Natural killer cell (primary cell): ENCODE data around the gene FARP1. TPM values are rescaled to one million over a fixed set of nuclear protein-coding genes. Genes with fewer than 3 reads are reported as not detected.

Source experiments
- ATAC-seq, 3 donors: fragments of 150-1000 bp in 2 of 3; fragments of 200-7000 bp in 1 of 3; cut with Tn5 transposase; 1 replicate in 1 of 3; 2 replicates in 2 of 3; pipeline ENCODE4 v1.10.0; 2021; ENCODE audit warnings: mild to moderate bottlenecking in 2 of 3, moderate library complexity in 2 of 3
- DNase-seq, 2 donors: peaks; one replicate each; pipeline versions ENCODE4 v3.0.0 to v3.0.0-alpha.2; 2013 to 2021; ENCODE audit warnings: mixed read lengths in 1 of 2
- H3K27ac ChIP-seq: one replicate; pipeline ENCODE4 v1.5.1; 2013; ENCODE audit warnings: mild to moderate bottlenecking, low read length
- H3K27me3 ChIP-seq: one replicate; pipeline ENCODE4 v1.6.1; 2013; ENCODE audit warnings: low read length; ENCODE audit not compliant: control insufficient read depth, insufficient read depth
- H3K36me3 ChIP-seq: one replicate; pipeline ENCODE4 v1.6.1; 2013; ENCODE audit warnings: low read length; ENCODE audit not compliant: control insufficient read depth, insufficient read depth
- H3K4me1 ChIP-seq: one replicate; pipeline ENCODE4 v1.6.1; 2013; ENCODE audit warnings: low read length; ENCODE audit not compliant: control insufficient read depth, insufficient read depth
- H3K4me3 ChIP-seq: one replicate; pipeline ENCODE4 v1.5.1; 2013; ENCODE audit warnings: low read length
- H3K9me3 ChIP-seq: one replicate; pipeline ENCODE4 v1.6.1; 2013; ENCODE audit warnings: low read length; ENCODE audit not compliant: control insufficient read depth, insufficient read depth
- H3K27ac Mint-ChIP-seq, 2 donors: one replicate each; pipeline ENCODE4 v1.8.0; 2022; ENCODE audit warnings: mild to moderate bottlenecking in 2 of 2, mixed read lengths in 2 of 2, moderate library complexity in 1 of 2
- H3K27me3 Mint-ChIP-seq, 2 donors: one replicate each; pipeline ENCODE4 v1.8.0; 2022; ENCODE audit warnings: low read depth in 2 of 2, mixed read lengths in 2 of 2
- H3K36me3 Mint-ChIP-seq: one replicate; pipeline ENCODE4 v1.8.0; 2022; ENCODE audit warnings: mixed read lengths
- H3K4me1 Mint-ChIP-seq, 2 donors: one replicate each; pipeline ENCODE4 v1.8.0; 2022; ENCODE audit warnings: mixed read lengths in 2 of 2
- H3K4me3 Mint-ChIP-seq: one replicate; pipeline ENCODE4 v1.8.0; 2022; ENCODE audit warnings: mild to moderate bottlenecking, moderate library complexity, mixed read lengths
- H3K9me3 Mint-ChIP-seq, 2 donors: one replicate each; pipeline ENCODE4 v1.8.0; 2022; ENCODE audit warnings: mixed read lengths in 2 of 2
- CTCF ChIP-seq: fragments of 200-600 bp; IDR thresholded peaks from one replicate; pipeline ENCODE4 v1.8.0; 2022; ENCODE audit warnings: antibody characterized with exemption
- WGBS: methylation state at CpG from one replicate; pipeline ENCODE4 v1.1.7; 2013; ENCODE audit warnings: missing lambda C conversion rate; ENCODE audit not compliant: insufficient coverage; 5-methylcytosine and 5-hydroxymethylcytosine counted together
- intact Hi-C: fragments of 100-400 bp; cut with micrococcal nuclease; formaldehyde crosslinking; loops from one replicate; pipeline ENCODE4 v1.14.2; 2022
- total RNA-seq, 4 donors: library from RNA; stranded (reverse); fragments of 120-200 nt in 1 of 4; gene quantifications; one replicate each; pipeline versions ENCODE4 v1.2.3 to v1.2.4, GENCODE V29; 2013 to 2022

Gene FARP1
- total RNA-seq, 3 donors from 2014 or later (not counting 1 experiment from before 2014, with no cell fraction given), result 0.71 to 1.2 (median 1.1) TPM

DNA sequence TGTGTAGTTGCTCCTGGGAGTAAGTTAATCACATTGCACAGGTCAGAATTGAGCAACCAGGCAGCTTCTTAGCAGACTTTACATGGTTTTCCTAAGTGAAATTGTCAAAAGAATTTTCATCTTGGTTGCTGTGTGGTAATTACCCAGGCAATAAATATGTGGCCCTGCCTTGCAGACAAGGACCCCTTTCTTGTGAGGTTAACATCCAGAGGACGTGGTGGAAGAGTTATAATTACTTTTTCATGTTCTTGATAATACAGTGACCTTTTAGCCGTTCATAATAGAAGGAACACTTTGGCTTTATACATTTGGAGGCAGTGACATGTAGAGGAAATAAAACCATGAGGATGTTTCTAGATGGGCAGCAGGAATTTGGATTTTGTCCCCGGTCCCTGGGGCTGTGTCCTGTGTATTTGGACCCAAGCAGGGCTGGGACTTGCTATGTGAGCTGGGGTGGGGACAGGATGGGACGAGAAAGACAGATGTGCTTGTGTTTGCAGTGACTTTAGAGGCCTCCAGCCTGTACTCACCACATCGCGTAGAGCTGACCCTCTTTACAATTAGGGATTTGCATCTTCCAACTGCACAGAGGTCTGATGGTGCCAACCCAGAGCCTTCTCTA is 277.8 kb downstream of the FARP1 start:
- H3K4me3 ChIP-seq, result no peak overlapping the region
- WGBS, result 82% methylated on average over 6 of the region's 6 CpGs

DNA sequence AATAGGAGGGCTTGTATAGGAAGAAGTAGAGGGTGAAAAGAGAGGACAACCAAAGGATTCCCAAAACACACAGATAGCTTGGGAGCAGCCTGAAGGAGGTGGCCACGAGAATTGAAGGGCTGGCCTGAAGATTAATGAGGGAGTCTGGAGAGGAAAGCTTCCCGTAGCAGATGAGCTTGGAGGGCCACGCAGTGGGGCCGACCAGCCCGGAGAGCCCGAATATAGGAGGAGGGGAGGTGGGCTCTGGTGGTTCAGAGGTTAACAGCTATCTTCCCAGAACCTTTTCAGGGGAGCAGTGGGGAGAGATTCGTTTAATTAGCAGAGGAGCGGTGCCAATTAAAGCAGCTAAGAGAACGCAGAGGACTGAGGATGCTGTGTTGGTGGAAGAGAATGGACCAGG is 279.2 kb downstream of the FARP1 start:
- Histone ChIP-seq H3K27ac (no peak overlapping the region), H3K9me3 (no peaks in the 10 kb centered on the region), H3K36me3 (no peaks in the 10 kb centered on the region), H3K27me3 (no peaks in the 10 kb centered on the region), H3K4me3 (no peak overlapping the region), H3K4me1 (no peaks in the 10 kb centered on the region)
- 90% methylated on average over 9 of the region's 9 CpGs for WGBS
- Mint-ChIP-seq H3K27ac (no peak overlapping the region), H3K9me3 (no peaks in the 10 kb centered on the region), H3K27me3 (peaks cover 6 to 11% of the 10 kb centered on the region in 2 donors), H3K36me3 (no peaks in the 10 kb centered on the region), H3K4me1 (peaks cover 0 to 5% of the 10 kb centered on the region in 2 donors), H3K4me3 (no peak overlapping the region)
- intact Hi-C loops, result no loop called here
- no peak for TF ChIP-seq CTCF
- no peak for DNase-seq
- no peak for ATAC-seq

More for the DNA sequence above, 277.8 kb downstream of the FARP1 start:
- H3K4me3 Mint-ChIP-seq, result no peak overlapping the region
- Histone ChIP-seq H3K9me3 (no peaks in the 10 kb centered on the region), H3K4me1 (no peaks in the 10 kb centered on the region), H3K36me3 (no peaks in the 10 kb centered on the region), H3K27me3 (no peaks in the 10 kb centered on the region), H3K27ac (no peak overlapping the region)
- H3K27me3 Mint-ChIP-seq, result peaks cover 3 to 9% of the 10 kb centered on the region in 2 donors
- no peaks in the 10 kb centered on the region for H3K36me3 Mint-ChIP-seq
- no peak for TF ChIP-seq CTCF
- intact Hi-C loops, result no loop called here
- H3K4me1 Mint-ChIP-seq, result peaks cover 0 to 5% of the 10 kb centered on the region in 2 donors
- ATAC-seq (no peak), DNase-seq (no peak)
- no peak overlapping the region for H3K27ac Mint-ChIP-seq
- H3K9me3 Mint-ChIP-seq, result no peaks in the 10 kb centered on the region

DNA sequence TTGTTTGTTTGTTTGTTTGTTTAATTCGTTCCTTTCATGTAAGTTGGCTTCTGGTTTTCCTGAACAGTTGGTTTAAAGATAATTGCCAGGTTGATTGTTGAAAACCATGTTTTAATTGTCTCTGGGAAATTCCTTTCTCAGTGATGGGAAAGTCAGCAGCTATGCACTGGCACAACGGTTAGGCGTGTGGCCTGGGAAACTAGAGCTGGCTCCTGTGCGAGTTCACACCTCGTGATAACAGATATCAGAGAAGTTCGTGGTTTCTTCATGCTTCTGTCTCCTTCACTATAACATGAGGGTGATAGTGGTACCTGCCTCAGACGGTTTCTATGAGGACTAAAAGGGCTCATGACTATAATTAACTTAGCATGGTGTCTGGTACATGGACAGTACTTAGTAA is 280.5 kb downstream of the FARP1 start:
- intact Hi-C loops, result no loop called here
- Mint-ChIP-seq H3K27me3 (peaks cover 10 to 11% of the 10 kb centered on the region in 2 donors), H3K9me3 (no peaks in the 10 kb centered on the region), H3K27ac (no peak overlapping the region), H3K36me3 (no peaks in the 10 kb centered on the region), H3K4me1 (peaks cover 0 to 5% of the 10 kb centered on the region in 2 donors), H3K4me3 (no peak overlapping the region)
- no peak for TF ChIP-seq CTCF
- no peaks in the 10 kb centered on the region for H3K36me3 ChIP-seq
- no peaks in the 10 kb centered on the region for H3K27me3 ChIP-seq
- no peak overlapping the region for H3K4me3 ChIP-seq
- no peak overlapping the region for H3K27ac ChIP-seq
- no peaks in the 10 kb centered on the region for H3K9me3 ChIP-seq
- H3K4me1 ChIP-seq, result no peaks in the 10 kb centered on the region
- peak in 1 of 3 donors; percentile 39 for ATAC-seq
- 73% methylated on average over 6 of the region's 7 CpGs for WGBS
- DNase-seq, result no peak
